PC-9 (cell line): ENCODE measurements around the gene RBM33. TPM values are rescaled to one million over a fixed set of nuclear protein-coding genes. Genes with fewer than 3 reads are reported as not detected.

Source experiments
- BruUV-seq: library from RNA; stranded (reverse); fragments of 400-500 nt; replicated peaks from 2 replicates; lab custom pipeline; 2021; lab: Mats Ljungman, UMichigan
- CTCF ChIA-PET: fragments of 300-600 bp; sonication (Branson Sonifier 250); formaldehyde crosslinking; loops from one replicate; lab custom pipeline; 2022; ENCODE audit warnings: antibody characterized with exemption; lab: Charles Lee
- POLR2A ChIA-PET: fragments of 300-600 bp; sonication (Branson Sonifier 250); formaldehyde crosslinking; loops from one replicate; lab custom pipeline; 2022; ENCODE audit warnings: antibody characterized with exemption; ENCODE audit not compliant: unreplicated experiment; lab: Charles Lee
- DNase-seq, 2 experiments: peaks; one replicate each; pipeline versions ENCODE4 v3.0.0 to v3.0.0-alpha.2; 2015 to 2022; ENCODE audit warnings: mixed read lengths in 1 of 2
- H2AFZ ChIP-seq: fragments of 200-600 bp; sonication (generic); 2 replicates; pipeline ENCODE4 v1.8.1; 2017; ENCODE audit warnings: antibody characterized with exemption
- H3F3A ChIP-seq: fragments of 200-600 bp; sonication (generic); 2 replicates; pipeline ENCODE4 v1.8.1; 2017; ENCODE audit warnings: antibody characterized with exemption, mild to moderate bottlenecking, low read depth; ENCODE audit not compliant: insufficient read depth
- H3K27ac ChIP-seq: fragments of 200-600 bp; sonication (generic); 2 replicates; pipeline ENCODE4 v1.6.1; 2016; ENCODE audit warnings: mixed run types
- H3K27me3 ChIP-seq: fragments of 200-600 bp; sonication (generic); 2 replicates; pipeline ENCODE4 v1.6.1; 2016; ENCODE audit warnings: low read depth, mixed run types; ENCODE audit not compliant: insufficient read depth
- H3K36me3 ChIP-seq: fragments of 200-600 bp; sonication (generic); 2 replicates; pipeline ENCODE4 v1.6.1; 2016; ENCODE audit warnings: low read depth, mixed run types
- H3K4me1 ChIP-seq: fragments of 200-600 bp; sonication (generic); replicated peaks from 2 replicates; pipeline ENCODE4 v1.6.1; 2016; ENCODE audit warnings: mixed run types; ENCODE audit not compliant: insufficient read depth
- H3K4me2 ChIP-seq: fragments of 200-600 bp; sonication (generic); 2 replicates; pipeline ENCODE4 v1.6.1; 2017; ENCODE audit warnings: mixed run types
- H3K4me3 ChIP-seq: fragments of 200-600 bp; sonication (generic); 2 replicates; pipeline ENCODE4 v1.6.1; 2016; ENCODE audit warnings: mixed run types
- H3K79me2 ChIP-seq: fragments of 200-600 bp; sonication (generic); 2 replicates; pipeline ENCODE4 v1.6.1; 2017; ENCODE audit warnings: low read depth, mixed run types
- H3K9me2 ChIP-seq: fragments of 200-600 bp; sonication (generic); 2 replicates; pipeline ENCODE4 v1.8.1; 2017; ENCODE audit warnings: mild to moderate bottlenecking; ENCODE audit not compliant: insufficient read depth
- H3K9me3 ChIP-seq: fragments of 200-600 bp; sonication (generic); 2 replicates; pipeline ENCODE4 v1.8.1; 2016; ENCODE audit warnings: low read depth; ENCODE audit not compliant: insufficient read depth
- H4K20me1 ChIP-seq: fragments of 200-600 bp; sonication (generic); 2 replicates; pipeline ENCODE4 v1.8.1; 2017; ENCODE audit not compliant: insufficient read depth
- CTCF ChIP-seq: fragments of 200-600 bp; sonication (generic); conservative IDR thresholded peaks from 2 replicates; pipeline ENCODE4 v1.6.1; 2017; ENCODE audit warnings: mixed run types, antibody characterized with exemption, mild to moderate bottlenecking, moderate library complexity
- EZH2 ChIP-seq: fragments of 200-600 bp; sonication (generic); IDR thresholded peaks from 2 replicates; pipeline ENCODE4 v1.8.0; 2017; ENCODE audit warnings: antibody characterized with exemption, low read depth
- intact Hi-C: fragments of 100-400 bp; cut with micrococcal nuclease; formaldehyde crosslinking; loops from one replicate; pipeline ENCODE4 v1.10.0; 2022; ENCODE audit not compliant: unreplicated experiment
- total RNA-seq: library from RNA; stranded (reverse); gene quantifications from 2 replicates; pipeline ENCODE4 v1.2.3, GENCODE V29; 2021

RBM33 gene
- total RNA-seq, 1 experiment from 2014 or later = 85.7 TPM

- CTCF ChIA-PET = no interaction called here
- Histone ChIP-seq H4K20me1 (peaks cover 49% of the 10 kb centered on the region), H3K9me2 (no peaks in the 10 kb centered on the region), H3K9me3 (no peaks in the 10 kb centered on the region), H3K4me3 (no peak overlapping the region), H3F3A (peaks cover 3% of the 10 kb centered on the region; the same call in 1 of the 2 replicates), H3K36me3 (0 out of 2 replicates have a peak, but pooled peaks cover 9% of the 10 kb centered on the region), H3K4me1 (peaks cover 13% of the 10 kb centered on the region), H2AFZ (no peak overlapping the region), H3K27me3 (no peaks in the 10 kb centered on the region), H3K27ac (no peak overlapping the region), H3K79me2 (peaks cover 14% of the 10 kb centered on the region; the same call in 1 of the 2 replicates), H3K4me2 (no peak overlapping the region)
- TF ChIP-seq CTCF = no peak
- TF ChIP-seq EZH2 = no peak
- POLR2A ChIA-PET = no interaction called here
- DNase-seq = no peak
- intact Hi-C loops = no loop called here
- BruUV-seq = no TSS peak
Measured at GRCh38 chr7:155727616-155728015, 83.2 kb downstream of the RBM33 start.

DNA sequence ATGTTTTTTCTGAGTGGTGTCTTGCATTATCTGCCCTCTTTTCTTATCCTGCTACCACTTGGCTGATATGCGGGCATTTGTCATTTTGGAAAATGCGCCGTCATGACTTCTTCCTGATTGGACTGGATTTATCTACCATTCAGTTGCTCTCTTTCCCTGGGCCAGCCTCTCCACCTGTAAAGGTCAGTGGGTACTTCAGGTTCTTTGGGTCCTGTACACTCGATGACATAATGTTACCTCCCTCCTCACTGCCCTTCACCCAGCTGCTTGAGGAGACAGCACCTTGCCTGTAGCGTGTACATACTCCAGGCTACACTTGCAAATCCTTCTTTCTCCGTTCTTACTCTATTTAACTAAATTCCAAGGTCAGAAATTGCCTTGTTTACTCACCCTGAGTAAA is 83.7 kb downstream of the RBM33 start:
- intact Hi-C loops = no loop called here
- H3K4me3 ChIP-seq = no peak overlapping the region
- H3K36me3 ChIP-seq = peaks cover 9% of the 10 kb centered on the region; the same call in 1 of the 2 replicates
- H3K9me3 ChIP-seq = no peaks in the 10 kb centered on the region
- ChIA-PET CTCF (no interaction called here), POLR2A (no interaction called here)
- H3K9me2 ChIP-seq = no peaks in the 10 kb centered on the region
- no peak for TF ChIP-seq EZH2
- TF ChIP-seq CTCF = no peak
- no peak overlapping the region for H3K4me2 ChIP-seq
- peaks cover 3% of the 10 kb centered on the region; the same call in 1 of the 2 replicates for H3F3A ChIP-seq
- DNase-seq = no peak
- BruUV-seq = no TSS peak
- peaks cover 46% of the 10 kb centered on the region for H4K20me1 ChIP-seq
- H3K79me2 ChIP-seq = peaks cover 14% of the 10 kb centered on the region; the same call in 1 of the 2 replicates
- no peaks in the 10 kb centered on the region for H3K27me3 ChIP-seq
- no peak overlapping the region for H2AFZ ChIP-seq
- H3K4me1 ChIP-seq = peaks cover 13% of the 10 kb centered on the region
- no peak overlapping the region for H3K27ac ChIP-seq

GRCh38 chr7:155729847-155730246 is 85.4 kb downstream of the RBM33 start:
- H3K36me3 ChIP-seq = peaks cover 9% of the 10 kb centered on the region; the same call in 1 of the 2 replicates
- no peak overlapping the region for H3K27ac ChIP-seq
- H3K27me3 ChIP-seq = no peaks in the 10 kb centered on the region
- 0 out of 2 replicates have a peak, but pooled peaks cover 10% of the 10 kb centered on the region for H3K79me2 ChIP-seq
- CTCF ChIA-PET = no interaction called here
- DNase-seq = no peak
- no peak overlapping the region for H3K4me3 ChIP-seq
- H3F3A ChIP-seq = peaks cover 5% of the 10 kb centered on the region; the same call in 1 of the 2 replicates
- no peaks in the 10 kb centered on the region for H3K9me3 ChIP-seq
- BruUV-seq = no TSS peak
- intact Hi-C loops = loop anchor here (10.0 kb wide), 1 partner anchor 345 kb away; no protein-coding TSS in a partner anchor
- H3K4me2 ChIP-seq = no peak overlapping the region
- H4K20me1 ChIP-seq = peaks cover 39% of the 10 kb centered on the region
- POLR2A ChIA-PET = no interaction called here
- H3K9me2 ChIP-seq = no peaks in the 10 kb centered on the region
- TF ChIP-seq CTCF = no peak
- no peak for TF ChIP-seq EZH2
- H3K4me1 ChIP-seq = peaks cover 13% of the 10 kb centered on the region
- no peak overlapping the region for H2AFZ ChIP-seq
